GM12864 (cell line): ENCODE results near the gene GNB1.

Experiments
- DNase-seq: peaks from one replicate; pipeline ENCODE4 v3.0.0-alpha.2; 2011; ENCODE audit warnings: low read depth
- H3K4me3 ChIP-seq: 2 replicates; pipeline ENCODE4 v1.5.1; 2011; ENCODE audit warnings: mild to moderate bottlenecking, low read depth, low read length, control low read depth
- TF ChIP-seq, protein P1 (sequence below): IDR thresholded peaks from 2 replicates; pipeline ENCODE4 v1.5.1; 2011; ENCODE audit warnings: low read depth, mild to moderate bottlenecking, moderate library complexity, low read length, control low read depth, inconsistent platforms; ENCODE audit errors: missing control alignments

GNB1 gene

GRCh38 chr1:1890506-1891348 is at the start of gene GNB1:
Gene GNB1 (minus strand): TSS chr1:1891087. CDS start chr1:1825453, 65,634 bp downstream.
- peak within 1 kb of the TSS; percentile 72 for H3K4me3 ChIP-seq
- TF ChIP-seq, protein P1, sequence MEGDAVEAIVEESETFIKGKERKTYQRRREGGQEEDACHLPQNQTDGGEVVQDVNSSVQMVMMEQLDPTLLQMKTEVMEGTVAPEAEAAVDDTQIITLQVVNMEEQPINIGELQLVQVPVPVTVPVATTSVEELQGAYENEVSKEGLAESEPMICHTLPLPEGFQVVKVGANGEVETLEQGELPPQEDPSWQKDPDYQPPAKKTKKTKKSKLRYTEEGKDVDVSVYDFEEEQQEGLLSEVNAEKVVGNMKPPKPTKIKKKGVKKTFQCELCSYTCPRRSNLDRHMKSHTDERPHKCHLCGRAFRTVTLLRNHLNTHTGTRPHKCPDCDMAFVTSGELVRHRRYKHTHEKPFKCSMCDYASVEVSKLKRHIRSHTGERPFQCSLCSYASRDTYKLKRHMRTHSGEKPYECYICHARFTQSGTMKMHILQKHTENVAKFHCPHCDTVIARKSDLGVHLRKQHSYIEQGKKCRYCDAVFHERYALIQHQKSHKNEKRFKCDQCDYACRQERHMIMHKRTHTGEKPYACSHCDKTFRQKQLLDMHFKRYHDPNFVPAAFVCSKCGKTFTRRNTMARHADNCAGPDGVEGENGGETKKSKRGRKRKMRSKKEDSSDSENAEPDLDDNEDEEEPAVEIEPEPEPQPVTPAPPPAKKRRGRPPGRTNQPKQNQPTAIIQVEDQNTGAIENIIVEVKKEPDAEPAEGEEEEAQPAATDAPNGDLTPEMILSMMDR: no peak
- peak; percentile 74 for DNase-seq

GRCh38 chr1:1940123-1940425 is 49.2 kb upstream of the GNB1 start:
- TF ChIP-seq, protein P1: no peak
- DNase-seq: no peak
- H3K4me3 ChIP-seq: no peak overlapping the region

DNA sequence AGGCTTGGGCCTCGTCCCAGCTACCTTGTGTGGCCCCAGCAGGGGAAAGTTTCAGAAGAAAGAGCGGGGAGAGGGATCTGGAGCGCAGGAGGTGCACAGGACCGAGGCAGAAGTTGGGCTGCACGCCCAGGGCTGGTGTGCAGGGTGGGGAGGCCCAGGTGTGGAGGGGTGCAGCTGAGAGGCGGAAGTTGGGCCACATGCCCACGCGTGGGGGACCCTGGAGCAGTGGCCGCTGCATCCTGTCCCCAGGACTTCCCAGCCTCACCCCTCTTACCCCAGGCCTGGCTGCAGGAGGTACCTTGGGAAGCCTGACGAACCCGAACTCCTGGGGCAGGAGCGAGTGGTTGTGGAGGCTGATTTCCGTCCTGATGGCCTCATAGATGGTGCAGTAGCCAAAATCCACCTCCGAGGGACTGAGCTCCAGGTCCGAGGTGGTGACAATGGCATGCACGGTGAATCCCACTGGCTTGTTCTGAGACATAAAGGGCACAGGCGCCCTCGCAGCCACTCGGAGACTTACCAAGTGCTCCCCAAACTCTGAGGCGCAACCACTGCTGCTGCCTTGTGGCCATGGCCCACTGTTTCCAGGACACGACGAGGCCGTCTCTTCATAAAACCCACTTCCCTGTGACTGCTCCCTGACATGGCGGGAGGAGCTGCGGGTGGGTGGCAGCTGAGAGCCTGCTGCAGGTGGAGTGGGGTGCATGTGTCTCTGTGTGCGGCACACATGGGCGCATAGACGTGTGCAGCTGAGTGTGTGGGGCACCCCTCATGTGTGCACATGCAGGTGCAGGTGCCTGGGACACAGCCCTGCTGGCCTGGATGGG is 48.6 kb upstream of the GNB1 start:
- TF ChIP-seq, protein P1: no peak
- no peak overlapping the region for H3K4me3 ChIP-seq
- no peak for DNase-seq

- TF ChIP-seq, protein P1: no peak
- H3K4me3 ChIP-seq: no peak overlapping the region
- DNase-seq: no peak
These were observed 47.9 kb upstream of the GNB1 start for GRCh38 chr1:1938613-1939295.

DNA sequence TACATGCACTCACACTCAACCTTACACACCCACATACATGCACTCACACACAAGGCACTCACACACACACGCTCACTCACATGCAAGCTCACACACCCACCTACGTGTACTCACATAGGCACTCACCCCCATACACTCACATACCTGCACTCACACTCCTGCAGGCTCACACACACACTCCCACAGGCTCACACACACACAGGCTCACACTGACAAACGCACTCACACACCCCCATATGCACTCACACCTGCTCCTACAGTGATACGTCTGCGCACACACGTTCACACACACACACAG is 47.3 kb upstream of the GNB1 start:
- H3K4me3 ChIP-seq: no peak overlapping the region
- DNase-seq: no peak
- TF ChIP-seq, protein P1: no peak

DNA sequence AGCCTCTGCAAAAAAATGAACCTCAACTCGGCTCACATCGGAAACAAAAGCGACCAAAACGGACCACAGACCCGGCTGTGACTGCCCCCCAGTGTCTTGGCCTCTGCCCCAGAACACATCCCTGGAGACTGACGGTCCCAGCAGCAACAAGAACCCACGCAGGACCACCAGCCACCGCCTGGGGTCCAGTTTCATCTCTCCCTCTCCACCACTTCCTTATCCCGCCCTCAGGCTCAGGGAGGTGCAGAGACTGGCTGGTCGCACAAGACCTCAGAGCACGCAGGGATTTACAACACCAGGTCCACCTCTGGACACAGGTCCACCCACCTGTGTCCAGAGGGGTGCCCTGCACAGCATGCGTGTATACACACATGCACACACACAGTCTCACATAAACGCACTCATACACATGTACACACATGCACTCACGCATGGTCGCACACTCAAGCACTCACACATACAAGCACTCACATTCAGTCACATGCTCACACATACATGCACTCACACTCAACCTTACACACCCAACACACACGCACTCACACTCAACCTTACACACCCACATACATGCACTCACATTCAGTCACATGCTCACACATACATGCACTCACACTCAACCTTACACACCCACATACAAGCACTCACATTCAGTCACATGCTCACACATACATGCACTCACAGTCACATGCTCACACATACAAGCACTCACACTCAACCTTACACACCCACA is 46.8 kb upstream of the GNB1 start:
- TF ChIP-seq, protein P1: no peak
- H3K4me3 ChIP-seq: no peak overlapping the region
- no peak for DNase-seq
